Activated CD4-positive, alpha-beta T cell treated with anti-CD3 and anti-CD28 coated beads, Interleukin-2, Interleukin-4, amounts not matched to agents 100 ng/mL and 50 ng/mL, durations not matched to agents 16 hours and 8 hours (primary cell): Measurements from ENCODE around the gene ZNF805.
"Not testable (repeated sequence)": the region's sequence is repeated elsewhere in the genome, so short reads cannot be mapped to it uniquely, and the experiment has no call there.

Source experiments
- DNase-seq: peaks from one replicate; pipeline ENCODE4 v3.0.0-alpha.2; 2020; ENCODE audit warnings: low spot score

ZNF805 gene

DNA sequence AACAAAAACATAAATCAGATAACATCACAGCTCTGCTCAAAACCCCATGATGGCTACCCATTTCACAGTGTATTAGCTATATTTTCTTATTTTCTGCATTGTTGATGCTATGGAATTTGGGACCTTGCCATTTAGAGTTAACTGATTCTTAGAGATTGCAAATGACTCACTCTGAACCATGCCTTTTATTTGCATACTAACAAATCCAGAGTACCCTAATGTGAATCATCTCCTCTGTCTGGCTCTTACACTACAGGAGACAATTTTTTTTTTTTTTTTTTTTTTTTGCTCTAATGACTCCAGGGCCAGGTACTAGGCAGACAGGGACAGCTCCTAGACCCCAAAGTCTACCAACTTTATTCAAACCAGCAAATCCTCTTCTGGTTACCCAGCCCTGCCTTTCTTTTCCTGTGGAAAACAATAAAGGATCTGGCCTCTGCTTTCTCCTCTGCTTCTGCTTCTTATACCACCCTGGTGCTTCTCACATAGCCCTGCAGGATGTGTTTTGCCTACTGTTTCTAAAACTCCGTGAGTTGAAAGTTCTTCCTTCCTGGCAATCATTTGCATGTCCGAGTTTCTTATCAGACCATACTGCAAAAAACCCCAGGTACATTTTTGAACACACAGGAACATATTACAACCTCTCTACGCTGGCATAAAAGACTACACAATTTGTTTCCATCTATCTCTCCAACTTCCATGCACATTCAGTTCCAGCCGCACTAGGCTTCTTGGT, 29.3 kb downstream of the ZNF805 start:
- no peak for DNase-seq

DNA sequence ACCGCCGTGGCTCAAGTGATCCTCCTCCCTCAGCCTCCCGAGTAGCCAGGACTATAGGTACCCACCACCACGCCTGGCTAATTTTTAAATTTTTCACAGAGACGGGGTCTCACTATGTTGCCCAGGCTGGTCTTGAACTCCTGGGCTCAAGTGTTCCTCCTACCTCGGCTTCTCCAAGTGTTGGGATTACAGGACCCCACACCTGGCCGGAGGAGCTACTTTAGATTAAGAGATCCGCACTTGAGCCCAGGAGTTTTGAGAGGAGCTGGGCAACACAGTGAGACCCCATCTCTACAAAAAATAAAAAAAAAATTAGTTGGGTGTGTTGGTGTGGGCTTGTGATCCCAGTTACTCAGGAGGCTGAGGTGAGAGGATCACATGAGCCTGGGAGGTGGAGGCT, 30.8 kb downstream of the ZNF805 start:
- DNase-seq = no peak

DNA sequence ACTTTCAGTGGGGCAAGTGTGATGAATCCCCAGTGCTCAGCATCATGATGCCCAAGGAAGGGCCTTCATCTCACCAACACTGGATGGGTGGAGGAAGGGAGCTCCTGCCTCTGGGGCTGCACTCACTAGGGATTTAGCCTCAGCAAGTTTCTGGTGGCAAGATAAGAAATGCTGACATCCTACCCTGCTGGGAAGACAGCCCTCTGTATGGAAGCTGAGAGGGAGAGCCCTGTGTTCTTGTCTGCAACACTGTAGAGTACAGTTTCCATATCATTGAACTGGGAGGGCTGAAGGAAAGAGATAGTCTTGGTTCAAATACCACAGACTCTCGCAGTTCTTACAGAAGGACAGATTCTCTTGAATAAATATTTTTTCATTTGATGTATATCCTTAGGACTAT, 32.6 kb downstream of the ZNF805 start:
- DNase-seq = no peak

DNA sequence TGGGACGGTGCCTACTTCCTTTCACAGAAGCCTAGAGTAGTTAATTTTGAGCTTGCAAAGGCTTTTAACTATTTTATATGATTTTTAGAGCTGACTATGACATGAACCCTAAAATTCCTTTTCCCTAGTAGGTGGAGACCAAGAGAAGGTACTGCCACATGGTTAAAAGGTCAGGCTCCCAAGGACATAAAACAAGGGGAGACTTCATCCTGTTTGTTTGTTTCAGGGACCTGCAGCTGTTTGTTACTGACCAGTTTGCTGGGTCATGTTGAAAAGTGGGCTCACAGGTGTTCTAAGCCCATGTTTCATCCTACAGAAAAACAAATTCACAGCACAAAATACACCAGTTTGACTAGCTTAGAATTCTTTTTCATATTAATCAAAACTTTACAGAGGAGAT, 36.0 kb downstream of the ZNF805 start:
- no peak for DNase-seq

DNA sequence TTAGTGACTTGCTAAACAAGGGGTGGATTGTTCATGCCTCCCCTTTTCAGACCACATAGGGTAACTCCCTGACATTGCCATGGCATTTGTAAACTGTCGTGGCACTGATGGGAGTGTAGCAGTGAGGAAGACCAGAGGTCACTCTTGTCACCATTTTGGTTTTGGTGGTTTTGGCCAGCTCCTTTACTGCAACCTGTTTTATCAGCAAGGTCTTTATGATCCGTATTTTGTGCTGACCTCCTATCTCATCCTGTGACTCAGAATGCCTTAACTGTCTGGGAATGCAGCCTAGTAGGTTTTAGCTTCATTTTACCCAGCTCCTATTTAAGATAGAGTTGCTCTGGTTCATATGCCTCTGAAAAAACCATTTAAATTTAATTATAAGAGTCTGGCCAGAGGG, 38.0 kb downstream of the ZNF805 start:
- DNase-seq = not testable (repeated sequence)

DNA sequence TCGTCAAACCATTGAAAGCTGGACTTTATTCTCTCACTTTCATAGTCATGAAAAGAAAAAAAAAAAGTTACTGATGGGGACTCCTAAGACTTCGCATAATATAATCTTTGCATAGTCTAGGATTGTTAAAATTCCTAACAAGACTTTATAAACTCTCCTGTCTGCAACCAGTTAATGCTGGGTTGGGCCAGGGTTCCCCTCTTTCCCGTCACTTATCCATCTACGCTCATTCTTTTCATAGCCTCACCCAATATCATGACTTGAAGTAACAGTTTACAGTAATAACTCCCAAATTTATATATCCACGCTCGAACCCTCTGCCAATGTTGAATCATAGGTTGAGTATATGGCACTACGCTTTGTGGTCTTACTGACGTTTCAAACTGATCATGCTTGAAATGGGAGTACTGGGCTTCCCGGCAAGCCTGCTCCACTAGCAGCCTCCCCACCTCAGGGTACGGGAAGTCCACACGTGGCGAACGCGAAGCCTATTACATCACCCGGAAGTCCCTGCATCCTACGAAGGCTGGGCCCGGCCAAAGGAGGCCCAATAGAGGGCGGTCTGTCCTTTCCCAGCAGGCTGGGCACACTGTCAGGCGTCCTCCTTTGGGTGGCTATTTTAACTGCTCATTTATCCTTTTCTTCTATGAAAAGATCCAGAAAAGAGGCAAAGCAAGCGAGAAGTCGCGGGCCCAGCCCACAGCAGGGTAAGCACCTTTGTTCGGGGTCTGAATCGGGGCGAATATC, 39.2 kb downstream of the ZNF805 start:
- peak; percentile 90 for DNase-seq

DNA sequence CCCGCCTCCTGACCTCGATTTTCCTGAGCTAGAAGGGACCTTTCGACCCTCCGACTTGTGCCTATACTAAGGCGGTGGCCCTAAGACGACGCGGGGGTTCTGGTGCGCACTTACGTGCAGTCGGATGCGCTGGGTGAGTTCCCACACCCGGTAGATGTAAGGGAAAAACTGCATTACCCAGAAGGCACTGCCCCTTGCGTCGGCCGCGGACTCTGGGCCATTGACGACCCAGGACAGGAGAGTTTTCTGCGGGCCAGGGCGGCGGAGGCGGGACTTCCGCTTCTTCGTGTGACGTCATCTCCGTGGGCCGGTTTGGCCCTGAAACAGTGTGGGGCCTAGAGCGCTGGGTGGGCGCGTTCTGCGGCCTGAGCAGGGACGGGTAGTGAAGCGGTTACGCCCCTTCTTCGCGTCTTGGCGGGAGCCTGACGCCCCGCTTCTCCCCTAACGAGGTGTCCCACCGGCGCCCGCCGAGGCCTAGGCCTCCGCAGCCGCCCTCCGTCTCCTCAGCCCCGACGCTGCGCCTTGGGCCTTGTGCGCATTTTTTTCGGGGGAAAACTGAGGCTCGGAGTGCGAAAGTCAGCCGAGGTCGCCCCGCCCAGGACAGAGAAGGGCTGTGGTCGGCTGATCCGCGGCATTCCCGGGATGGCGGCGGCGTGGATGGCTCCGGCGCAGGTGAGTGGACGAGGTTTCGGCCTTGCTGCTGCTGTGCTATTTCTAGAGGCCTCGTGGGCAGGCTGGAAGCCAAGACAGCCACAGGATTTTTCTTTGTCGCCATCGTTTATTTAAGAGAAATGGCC, 39.9 kb downstream of the ZNF805 start, which contains the start of gene ZNF460:
Gene ZNF460, plus strand, starts transcription at position 321 of the 797 bp plus-strand sequence. Its CDS starts 322 bp downstream, at position 643.
- peak; percentile 96 for DNase-seq

DNA sequence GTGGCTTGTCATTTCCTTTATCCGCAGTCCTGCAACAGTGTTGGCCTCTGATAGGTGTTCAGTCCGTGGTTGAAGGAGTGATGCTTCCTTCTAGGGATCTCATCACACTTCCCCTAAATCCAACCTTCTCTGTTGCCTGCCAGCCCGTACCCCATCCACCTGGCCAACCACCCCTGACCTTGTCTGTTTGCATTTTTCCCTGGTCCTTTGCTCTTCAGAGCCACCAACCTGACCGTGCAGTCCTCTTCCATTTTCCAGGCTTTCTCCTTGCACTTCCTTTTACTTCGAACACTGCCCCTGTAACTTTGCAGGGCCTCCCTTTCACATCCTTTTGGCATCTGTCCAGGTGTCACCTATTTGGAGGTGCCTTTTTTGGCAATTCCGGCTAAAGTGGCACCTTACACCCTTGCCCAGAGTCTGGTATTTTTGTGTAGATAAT, 40.5 kb downstream of the ZNF805 start:
- peak; percentile 16 for DNase-seq

DNA sequence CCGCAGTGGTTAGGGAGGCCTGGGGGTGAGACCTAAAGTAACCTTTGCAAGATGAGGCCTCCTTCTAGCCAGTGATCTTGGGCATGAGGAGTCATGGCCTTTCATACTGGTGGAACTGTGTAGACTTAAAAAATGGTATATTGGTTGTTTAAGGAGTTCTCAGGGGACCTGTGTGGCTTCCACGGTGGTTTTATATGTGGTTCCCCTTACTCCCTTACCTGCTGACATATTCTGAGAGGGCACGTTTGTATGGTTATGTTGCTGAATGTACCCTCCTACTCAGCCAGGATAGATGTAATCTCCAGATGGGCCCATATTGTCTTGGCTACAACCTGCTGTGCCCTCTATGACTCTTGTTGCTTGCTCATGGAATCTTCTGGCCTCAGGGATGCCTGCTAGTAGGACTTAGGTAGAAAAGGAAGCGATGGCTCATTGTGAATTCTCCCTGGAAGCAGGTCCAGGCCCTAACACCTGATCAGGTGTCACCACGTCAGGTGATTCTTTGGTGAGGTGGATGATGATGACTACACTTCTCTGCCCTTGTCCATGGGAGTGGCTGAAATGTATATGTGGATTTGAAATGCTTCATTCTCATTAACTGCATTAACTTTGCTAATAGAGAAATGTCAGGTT, 41.7 kb downstream of the ZNF805 start:
- peak; percentile 25 for DNase-seq

DNA sequence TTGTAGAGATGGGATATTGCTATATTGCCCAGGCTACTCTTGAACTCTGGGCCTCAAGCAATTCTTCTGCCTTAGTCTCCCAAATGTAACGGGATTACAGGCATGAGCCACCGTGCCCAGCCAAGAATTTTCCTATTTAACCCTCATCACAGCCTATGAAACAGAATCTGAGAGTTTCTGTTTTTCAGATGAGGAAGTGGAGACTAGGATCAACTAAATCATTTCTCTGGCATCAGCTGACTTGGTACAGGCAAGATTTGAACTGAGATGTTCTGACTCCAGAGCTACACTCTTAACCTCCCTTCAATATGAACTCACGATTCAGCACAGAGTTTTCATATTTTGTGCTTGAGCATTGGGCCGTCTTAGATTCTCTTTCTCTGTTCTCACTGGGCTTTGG, 47.9 kb downstream of the ZNF805 start:
- DNase-seq = no peak

DNA sequence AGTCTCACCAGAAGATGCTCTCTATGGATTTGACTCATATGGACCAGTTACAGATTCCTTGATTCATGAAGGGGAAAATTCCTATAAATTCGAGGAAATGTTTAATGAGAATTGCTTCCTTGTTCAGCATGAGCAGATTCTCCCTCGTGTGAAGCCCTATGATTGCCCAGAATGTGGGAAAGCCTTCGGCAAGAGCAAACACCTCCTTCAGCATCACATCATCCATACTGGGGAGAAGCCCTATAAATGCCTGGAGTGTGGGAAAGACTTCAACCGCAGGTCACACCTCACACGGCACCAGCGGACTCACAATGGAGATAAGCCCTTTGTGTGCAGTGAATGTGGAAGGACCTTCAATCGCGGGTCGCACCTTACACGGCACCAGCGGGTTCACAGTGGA, 50.5 kb downstream of the ZNF805 start:
- DNase-seq = no peak

DNA sequence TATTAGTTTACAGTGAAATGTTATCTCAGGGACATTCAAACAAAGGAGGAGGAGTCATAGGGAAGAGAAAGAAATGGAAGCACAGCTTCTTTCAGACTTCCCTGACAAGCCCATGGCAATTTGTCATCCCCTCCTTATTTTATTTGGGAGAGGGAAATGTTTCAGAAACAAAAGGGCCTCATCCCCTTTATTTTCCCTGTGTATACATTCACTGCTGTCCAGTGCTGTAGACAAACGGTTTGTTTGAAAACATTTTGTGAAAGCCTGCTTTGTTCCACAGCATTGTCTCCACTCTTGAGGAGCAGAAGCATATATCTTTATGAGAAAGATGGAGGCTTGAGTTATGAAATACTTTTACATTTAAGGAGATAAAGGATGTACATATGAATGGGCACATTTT, 52.1 kb downstream of the ZNF805 start:
- DNase-seq = no peak

DNA sequence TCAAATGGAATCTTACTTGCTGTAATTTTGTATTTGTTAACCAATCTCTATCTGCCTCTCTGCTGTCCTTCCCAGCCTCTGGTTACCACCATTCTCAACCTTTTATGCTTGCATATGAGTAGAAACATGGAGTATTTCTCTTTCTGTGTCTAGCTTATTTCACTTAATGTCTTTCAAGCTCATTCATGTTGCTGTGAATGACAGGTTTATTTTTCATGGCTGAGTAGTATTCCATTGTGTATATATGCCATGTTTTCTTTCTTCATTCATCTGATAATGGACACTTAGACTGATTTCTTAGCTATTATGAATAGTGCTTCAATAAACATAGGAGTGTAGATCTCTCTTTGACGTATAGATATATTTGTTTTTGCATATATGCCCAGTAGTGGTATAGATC, 53.3 kb downstream of the ZNF805 start:
- DNase-seq = no peak

DNA sequence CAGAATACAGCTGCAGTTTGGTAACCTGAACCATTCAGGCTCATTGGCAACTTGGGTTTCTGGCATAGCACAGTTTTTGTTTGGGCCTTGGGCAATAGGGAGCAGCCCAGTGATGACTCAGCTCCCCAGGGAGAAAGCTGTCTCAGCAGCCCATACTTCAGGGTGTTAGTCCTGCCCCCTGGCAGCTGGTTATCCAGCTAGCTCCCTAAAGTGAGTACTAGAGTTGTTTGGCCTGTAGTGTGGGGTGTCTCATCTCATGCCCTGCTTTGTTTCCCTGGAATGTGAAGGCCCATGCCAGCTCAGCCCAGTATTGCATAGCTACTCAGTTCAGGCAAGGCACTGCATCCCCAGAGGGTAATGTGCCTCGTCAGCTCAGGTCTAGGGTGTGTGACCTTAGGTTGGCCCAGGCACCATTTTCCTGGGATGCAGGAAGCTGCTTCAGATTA, 61.6 kb downstream of the ZNF805 start:
- DNase-seq = no peak

DNA sequence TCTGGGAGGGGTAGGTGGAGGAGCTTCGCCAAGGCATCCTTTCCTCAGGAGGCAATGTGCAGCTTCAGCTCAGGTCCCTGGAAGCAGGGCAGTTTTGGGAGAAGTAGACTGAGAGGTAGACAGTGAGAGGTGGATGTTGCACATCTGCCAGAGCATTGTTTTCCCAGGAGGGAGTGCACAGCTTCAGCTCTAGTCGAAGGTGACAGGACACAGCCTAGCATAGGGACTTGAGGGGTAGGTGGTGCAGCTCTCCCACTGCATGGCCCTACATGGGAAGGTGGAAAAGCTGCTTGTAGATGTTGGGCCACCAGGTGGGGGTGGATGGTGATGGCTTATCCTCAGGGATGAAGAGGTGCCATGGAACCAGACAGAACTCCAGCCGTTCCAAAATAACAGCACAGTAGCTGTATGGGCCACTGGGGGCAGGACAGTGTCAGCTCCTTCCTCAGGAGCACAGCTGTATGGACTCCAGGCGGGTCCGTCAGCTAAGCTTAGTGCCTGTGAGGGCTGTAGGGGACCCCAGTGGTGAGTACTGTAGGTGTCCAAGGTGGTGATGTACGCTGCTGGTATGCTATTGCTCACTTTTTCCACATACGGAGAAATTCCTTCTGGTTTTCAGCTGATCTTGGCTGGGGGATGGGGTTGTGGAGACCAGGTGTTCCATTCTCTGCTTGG, 62.4 kb downstream of the ZNF805 start:
- DNase-seq = no peak
